Kidney epithelial cell (primary cell): ENCODE data around the gene ZNF230. TPM values are rescaled to one million over a fixed set of nuclear protein-coding genes. Genes with fewer than 3 reads are reported as not detected.

Experiments used
- DNase-seq: peaks from one replicate; pipeline ENCODE4 v3.0.0-alpha.2; 2010; ENCODE audit warnings: low read depth
- H3K27me3 ChIP-seq: 2 replicates; pipeline ENCODE4 v1.6.0; 2011; ENCODE audit warnings: low read length; ENCODE audit not compliant: control insufficient read depth, insufficient read depth
- H3K36me3 ChIP-seq: 2 replicates; pipeline ENCODE4 v1.5.1; 2011; ENCODE audit warnings: low read length; ENCODE audit not compliant: control insufficient read depth, insufficient read depth
- H3K4me3 ChIP-seq: 2 replicates; pipeline ENCODE4 v1.5.1; 2011; ENCODE audit warnings: low read depth, mild to moderate bottlenecking, control low read depth, low read length
- CTCF ChIP-seq: IDR thresholded peaks from 2 replicates; pipeline ENCODE4 v1.5.1; 2011; ENCODE audit warnings: mild to moderate bottlenecking, moderate library complexity, low read length, control low read depth, inconsistent platforms; ENCODE audit not compliant: insufficient read depth, poor library complexity, severe bottlenecking
- total RNA-seq: library from RNA; depleted of rRNA; stranded (reverse); fragments of >200 nt; gene quantifications from 2 replicates; pipeline ENCODE4 v1.2.3, GENCODE V29; 2015

Gene ZNF230
- total RNA-seq, 1 donor from 2014 or later: 2.9 TPM

- H3K4me3 ChIP-seq: no peak overlapping the region
- no peak for TF ChIP-seq CTCF
- H3K36me3 ChIP-seq: peaks cover 7% of the 10 kb centered on the region
- no peaks in the 10 kb centered on the region for H3K27me3 ChIP-seq
- no peak for DNase-seq
These were observed 3.2 kb downstream of the ZNF230 start for GRCh38 chr19:44005973-44006372.

GRCh38 chr19:44007473-44007872, 4.7 kb downstream of the ZNF230 start:
- peaks cover 8% of the 10 kb centered on the region for H3K36me3 ChIP-seq
- no peak for DNase-seq
- no peaks in the 10 kb centered on the region for H3K27me3 ChIP-seq
- H3K4me3 ChIP-seq: no peak overlapping the region
- no peak for TF ChIP-seq CTCF

- peaks cover 8% of the 10 kb centered on the region for H3K36me3 ChIP-seq
- no peak for DNase-seq
- no peak for TF ChIP-seq CTCF
- no peak overlapping the region for H3K4me3 ChIP-seq
- no peaks in the 10 kb centered on the region for H3K27me3 ChIP-seq
These were observed 7.7 kb downstream of the ZNF230 start for GRCh38 chr19:44010468-44010867.

- no peak for DNase-seq
- no peaks in the 10 kb centered on the region for H3K36me3 ChIP-seq
- H3K4me3 ChIP-seq: no peak overlapping the region
- no peak for TF ChIP-seq CTCF
- no peaks in the 10 kb centered on the region for H3K27me3 ChIP-seq
These were observed 16.7 kb downstream of the ZNF230 start for GRCh38 chr19:44019498-44019897.

- no peak for DNase-seq
- H3K4me3 ChIP-seq: no peak overlapping the region
- no peak for TF ChIP-seq CTCF
- no peaks in the 10 kb centered on the region for H3K36me3 ChIP-seq
- H3K27me3 ChIP-seq: no peaks in the 10 kb centered on the region
These were observed 18.5 kb downstream of the ZNF230 start for GRCh38 chr19:44021221-44021620.

GRCh38 chr19:44024900-44025216, 22.1 kb downstream of the ZNF230 start:
- Histone ChIP-seq H3K27me3 (no peaks in the 10 kb centered on the region), H3K4me3 (peak overlapping the region; percentile 97), H3K36me3 (no peaks in the 10 kb centered on the region)
- DNase-seq: no peak
- no peak for TF ChIP-seq CTCF
